HG03469 (cell line): ENCODE measurements around the gene ZNF385D.

Experiments used
- ATAC-seq: cut with Tn5 transposase; IDR thresholded peaks from one replicate; pipeline ENCODE4 v1.9.1; 2021; ENCODE audit warnings: mild to moderate bottlenecking, moderate library complexity, moderate number of reproducible peaks; ENCODE audit not compliant: unreplicated experiment

Gene ZNF385D

GRCh38 chr3:21682206-21682605, 68.8 kb downstream of the ZNF385D start:
- ATAC-seq = no peak

DNA sequence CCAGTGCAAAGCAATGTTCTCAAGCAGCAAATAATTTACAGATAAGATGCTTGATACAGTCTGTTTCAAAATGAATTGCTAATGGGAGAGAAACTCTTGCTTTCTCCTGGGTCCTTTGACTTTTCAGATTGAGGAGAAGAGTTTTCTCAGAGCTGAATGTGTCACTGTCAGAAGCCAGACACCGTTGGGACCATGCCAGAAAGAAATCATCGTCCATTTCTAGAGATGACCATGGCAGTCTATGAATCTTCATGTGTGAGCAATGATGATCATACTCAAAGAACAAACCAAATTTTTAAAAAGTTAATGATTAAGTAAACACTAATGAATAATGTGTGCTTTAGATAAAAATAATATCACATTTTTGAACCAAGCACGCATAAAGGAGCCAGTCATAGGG, 77.6 kb downstream of the ZNF385D start:
- ATAC-seq = no peak

DNA sequence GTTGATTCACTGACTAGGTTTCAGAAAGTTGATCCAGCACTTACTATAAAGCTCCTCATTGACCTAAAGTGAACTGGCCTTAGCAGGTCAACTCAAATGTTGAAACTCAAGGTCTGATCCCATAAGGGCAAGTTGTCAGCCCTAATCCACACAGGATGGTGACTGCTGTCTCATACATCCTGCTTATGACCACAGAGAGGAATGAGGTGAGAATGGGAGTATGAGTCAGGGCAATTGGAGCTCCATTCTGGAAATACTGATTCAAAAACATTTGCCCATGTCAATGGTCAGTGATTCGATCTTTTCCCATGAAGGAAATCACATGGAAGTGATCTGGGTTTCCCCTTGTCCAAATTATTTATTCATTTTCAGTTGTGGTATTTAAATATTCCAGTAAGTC, 78.7 kb downstream of the ZNF385D start:
- ATAC-seq = no peak

DNA sequence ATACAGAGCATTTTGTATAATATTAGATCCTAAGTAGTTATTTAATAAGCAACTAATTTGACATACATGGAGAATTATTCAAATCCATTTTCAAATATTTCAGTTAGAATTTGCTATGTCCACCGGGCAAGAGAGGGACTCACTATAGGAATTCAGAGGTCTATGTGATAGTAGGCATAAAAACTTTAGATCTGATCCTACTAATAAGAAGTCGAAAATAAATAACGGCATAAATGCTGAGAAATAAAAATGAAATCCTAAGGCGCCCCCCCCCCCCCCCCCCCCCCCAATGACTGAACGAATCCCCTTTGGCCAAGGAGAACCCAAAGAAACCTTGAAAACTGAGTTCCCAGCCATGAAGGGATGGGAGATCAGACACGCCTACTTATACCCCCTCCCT, 80.6 kb downstream of the ZNF385D start:
- no peak for ATAC-seq

DNA sequence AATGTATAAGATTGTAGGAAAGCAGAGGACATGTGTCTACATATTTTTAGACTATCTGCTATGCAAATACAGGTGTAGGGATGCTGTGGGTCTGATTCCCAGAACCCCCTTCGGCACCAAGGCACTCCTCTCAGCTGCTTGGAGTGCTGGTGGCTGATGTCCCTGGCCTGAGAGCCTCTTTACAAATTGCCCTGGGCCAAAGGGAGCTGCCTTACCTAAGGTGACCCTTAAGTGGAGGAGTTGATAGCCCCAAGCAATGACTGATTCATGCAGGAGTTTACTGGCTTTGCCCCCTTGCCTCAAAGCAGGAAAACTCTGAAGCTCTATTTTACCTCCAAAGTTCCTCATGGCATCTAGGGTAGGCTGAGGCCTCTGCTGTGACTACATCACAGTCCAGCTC, 83.0 kb downstream of the ZNF385D start:
- no peak for ATAC-seq

- no peak for ATAC-seq
These were observed 85.4 kb downstream of the ZNF385D start for GRCh38 chr3:21665444-21666100.

- no peak for ATAC-seq
These were observed 86.0 kb downstream of the ZNF385D start for GRCh38 chr3:21664996-21665395.

DNA sequence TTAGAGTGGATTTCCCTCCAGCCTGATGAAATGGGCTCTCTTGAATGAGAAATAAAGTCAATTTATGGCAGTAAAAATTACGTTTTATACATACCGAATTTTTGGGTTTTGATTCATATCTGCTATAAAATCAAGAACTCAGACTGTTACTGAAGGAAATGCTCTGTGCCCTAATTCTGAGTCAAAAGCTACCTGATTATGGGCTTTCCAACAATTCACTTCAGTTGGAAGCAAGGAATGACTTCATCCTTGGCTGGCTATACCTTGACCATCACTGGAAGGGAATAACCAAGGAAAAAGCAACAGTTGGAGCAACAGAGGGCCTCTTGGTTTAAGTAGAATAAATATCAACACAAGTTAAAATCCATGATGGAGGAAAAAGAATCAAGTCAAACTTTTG, 88.6 kb downstream of the ZNF385D start:
- ATAC-seq = no peak

DNA sequence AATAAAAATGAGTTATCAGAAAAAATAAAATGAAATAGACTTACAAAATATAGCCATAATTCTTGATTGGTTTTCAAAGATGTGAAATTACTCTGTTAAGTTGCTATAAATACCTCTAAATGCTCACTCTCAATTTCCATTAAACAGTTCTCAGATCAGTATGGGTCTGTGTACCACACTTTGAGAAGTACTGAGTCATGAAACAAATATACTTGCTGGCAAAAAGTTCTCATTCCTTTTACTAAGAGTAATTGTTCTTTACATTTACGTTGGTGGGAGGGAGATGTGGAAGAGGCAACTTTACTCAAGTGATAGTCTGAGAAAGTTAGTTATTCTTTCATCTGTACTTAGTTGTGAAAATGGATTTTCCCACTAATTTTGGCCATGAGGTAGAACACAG, 96.3 kb downstream of the ZNF385D start:
- ATAC-seq = no peak

DNA sequence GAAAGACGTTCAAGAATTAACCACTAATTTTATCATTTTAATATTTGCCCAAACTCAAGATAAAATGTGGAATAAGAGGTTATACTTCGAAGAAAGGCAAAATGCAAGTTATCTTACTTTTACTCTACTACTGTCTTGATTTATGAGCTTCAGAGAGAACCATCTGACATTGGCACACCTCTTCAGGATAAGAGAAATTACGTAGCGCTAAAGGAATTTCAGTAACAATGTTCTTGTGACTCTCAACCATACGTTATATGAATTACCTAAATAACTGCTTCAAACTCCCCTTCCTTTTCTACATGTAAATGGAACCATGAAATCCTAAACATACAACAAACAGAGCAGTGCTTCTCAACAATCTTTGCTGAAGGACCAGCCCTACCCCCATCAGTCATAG, 96.8 kb downstream of the ZNF385D start:
- ATAC-seq = no peak

GRCh38 chr3:21649519-21649918, 101.5 kb downstream of the ZNF385D start:
- ATAC-seq = no peak

GRCh38 chr3:21647961-21648360, 103.0 kb downstream of the ZNF385D start:
- no peak for ATAC-seq

GRCh38 chr3:21645121-21645897, 105.7 kb downstream of the ZNF385D start:
- no peak for ATAC-seq

GRCh38 chr3:21644268-21644667, 106.7 kb downstream of the ZNF385D start:
- ATAC-seq = no peak

- ATAC-seq = no peak
These were observed 107.3 kb downstream of the ZNF385D start for GRCh38 chr3:21643752-21644151.

- no peak for ATAC-seq
These were observed 108.6 kb downstream of the ZNF385D start for GRCh38 chr3:21642433-21642832.

GRCh38 chr3:21641959-21642358, 109.1 kb downstream of the ZNF385D start:
- ATAC-seq = no peak

- ATAC-seq = no peak
These were observed 112.5 kb downstream of the ZNF385D start for GRCh38 chr3:21638488-21638887.

GRCh38 chr3:21634112-21634511, 116.9 kb downstream of the ZNF385D start:
- no peak for ATAC-seq

- ATAC-seq = no peak
These were observed 126.5 kb downstream of the ZNF385D start for GRCh38 chr3:21624524-21624923.

DNA sequence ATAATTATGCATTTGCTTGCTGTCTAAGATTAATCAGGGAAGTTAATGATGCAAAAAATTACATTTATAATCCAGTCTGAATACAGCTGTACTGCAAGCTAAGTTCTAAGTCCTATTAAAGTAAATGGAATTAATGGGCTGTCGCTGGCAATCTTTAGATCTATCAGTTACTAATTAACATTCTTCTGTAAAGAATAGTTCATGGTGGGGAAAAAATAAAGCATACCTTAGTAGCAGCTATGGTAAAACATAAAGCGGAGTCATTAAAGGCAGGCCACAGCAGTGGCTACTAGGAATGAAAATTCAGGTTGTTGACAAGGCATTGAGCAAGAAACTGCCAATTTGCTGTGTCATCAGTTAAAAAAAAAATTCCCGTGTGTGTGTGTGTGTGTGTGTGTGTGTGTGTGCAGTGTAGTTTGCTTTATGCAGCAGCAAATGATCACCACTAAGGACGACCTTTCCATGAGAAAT, 129.8 kb downstream of the ZNF385D start:
- no peak for ATAC-seq

GRCh38 chr3:21620511-21621155, 130.4 kb downstream of the ZNF385D start:
- no peak for ATAC-seq
